ENCODE results near the gene TSPAN33. TPM values are rescaled to one million over a fixed set of nuclear protein-coding genes. Genes with fewer than 3 reads are reported as not detected.

TSPAN33 gene
- total RNA-seq, 4 donors from 2014 or later, result 5.0 to 11.4 (median 7.5) TPM

DNA sequence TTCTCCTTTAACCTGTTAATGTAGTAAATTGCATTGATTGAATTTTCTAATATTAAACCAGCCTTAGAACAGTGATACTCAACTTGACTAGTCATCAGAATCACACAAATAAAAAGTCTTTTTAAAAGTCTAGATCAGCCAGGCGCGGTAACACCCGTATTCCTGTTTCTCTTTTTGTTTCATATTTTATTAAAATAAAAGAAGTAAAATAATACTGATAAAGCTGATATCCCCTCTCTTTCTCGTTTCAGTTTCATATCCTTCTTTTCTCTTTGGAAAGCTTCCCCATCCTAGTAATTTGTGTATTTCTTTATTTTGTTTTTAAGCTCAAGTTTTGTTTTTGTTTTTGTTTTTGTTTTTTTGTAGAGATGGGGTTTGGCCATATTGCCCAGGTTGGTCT is 53.3 kb downstream of the TSPAN33 start:
- TF ChIP-seq POLR2AphosphoS5 (IDR thresholded peaks at IDR 0.05), result no peak
- no peak for TF ChIP-seq POLR2A (IDR thresholded peaks at IDR 0.05; ENCODE audit: low read depth)
- TF ChIP-seq EP300 (IDR thresholded peaks at IDR 0.05), result no peak
- TF ChIP-seq CTCF (IDR thresholded peaks at IDR 0.05), result no peak
- WGBS, result 87% methylated on average over 4 of the region's 4 CpGs
- DNase-seq (ENCODE audit: extremely low spot score), result no peak

DNA sequence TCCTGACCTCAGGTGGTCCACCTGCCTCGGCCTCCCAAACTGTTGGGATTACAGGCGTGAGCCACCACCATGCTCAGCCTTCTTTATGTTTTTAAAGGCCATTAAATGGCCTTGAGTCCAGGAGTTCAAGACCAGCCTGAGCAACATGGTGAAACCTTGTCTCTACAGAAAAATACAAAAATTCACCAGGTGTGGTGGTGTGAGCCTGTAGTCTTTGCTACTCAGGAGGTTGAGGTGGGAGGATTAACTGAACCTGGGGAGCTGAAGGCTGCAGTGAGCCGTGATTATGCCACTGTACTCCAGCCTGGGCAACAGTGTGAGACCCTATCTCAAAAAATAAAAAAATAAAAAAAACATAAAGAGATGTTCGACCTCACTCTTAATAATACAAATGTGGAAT is 54.9 kb downstream of the TSPAN33 start:
- intact Hi-C loops (cut with DNase I), result no loop called here
- Histone ChIP-seq H3K4me3 (no peak overlapping the region), H3K27me3 (no peaks in the 10 kb centered on the region), H3K4me1 (no peaks in the 10 kb centered on the region), H3K27ac (replicated peaks in 1 of 4) (no peak overlapping the region), H3K9me3 (no peaks in the 10 kb centered on the region), H3K36me3 (no peaks in the 10 kb centered on the region)
- TF ChIP-seq EP300 (IDR thresholded peaks at IDR 0.05) (no peak), POLR2AphosphoS5 (IDR thresholded peaks at IDR 0.05) (no peak), POLR2A (IDR thresholded peaks at IDR 0.05; ENCODE audit: low read depth) (no peak), CTCF (IDR thresholded peaks at IDR 0.05) (no peak)
- no peak for DNase-seq (ENCODE audit: extremely low spot score)
- WGBS, result 97% methylated on average over 4 of the region's 4 CpGs

More for the DNA sequence above, 53.3 kb downstream of the TSPAN33 start:
- peaks cover 0 to 2% (median 0%) of the 10 kb centered on the region in 4 donors for H3K36me3 ChIP-seq
- no peak overlapping the region for H3K27ac ChIP-seq (replicated peaks in 1 of 4)
- no peaks in the 10 kb centered on the region for H3K4me1 ChIP-seq
- no peaks in the 10 kb centered on the region for H3K27me3 ChIP-seq
- H3K4me3 ChIP-seq, result no peak overlapping the region
- intact Hi-C loops (cut with DNase I), result no loop called here
- H3K9me3 ChIP-seq, result no peaks in the 10 kb centered on the region

- no peak for TF ChIP-seq CTCF (IDR thresholded peaks at IDR 0.05)
- no peak for TF ChIP-seq POLR2AphosphoS5 (IDR thresholded peaks at IDR 0.05)
- TF ChIP-seq EP300 (IDR thresholded peaks at IDR 0.05), result no peak
- 82% methylated on average over 8 of the region's 8 CpGs for WGBS
- H3K9me3 ChIP-seq, result no peaks in the 10 kb centered on the region
- DNase-seq (ENCODE audit: extremely low spot score), result no peak
- no peak overlapping the region for H3K27ac ChIP-seq (replicated peaks in 1 of 4)
- no peaks in the 10 kb centered on the region for H3K27me3 ChIP-seq
- intact Hi-C loops (cut with DNase I), result no loop called here
- H3K36me3 ChIP-seq, result peaks cover 0 to 22% (median 14%) of the 10 kb centered on the region in 4 donors
- H3K4me1 ChIP-seq, result no peaks in the 10 kb centered on the region
- no peak overlapping the region for H3K4me3 ChIP-seq
Measured at GRCh38 chr7:129202058-129202777, 57.7 kb downstream of the TSPAN33 start.

DNA sequence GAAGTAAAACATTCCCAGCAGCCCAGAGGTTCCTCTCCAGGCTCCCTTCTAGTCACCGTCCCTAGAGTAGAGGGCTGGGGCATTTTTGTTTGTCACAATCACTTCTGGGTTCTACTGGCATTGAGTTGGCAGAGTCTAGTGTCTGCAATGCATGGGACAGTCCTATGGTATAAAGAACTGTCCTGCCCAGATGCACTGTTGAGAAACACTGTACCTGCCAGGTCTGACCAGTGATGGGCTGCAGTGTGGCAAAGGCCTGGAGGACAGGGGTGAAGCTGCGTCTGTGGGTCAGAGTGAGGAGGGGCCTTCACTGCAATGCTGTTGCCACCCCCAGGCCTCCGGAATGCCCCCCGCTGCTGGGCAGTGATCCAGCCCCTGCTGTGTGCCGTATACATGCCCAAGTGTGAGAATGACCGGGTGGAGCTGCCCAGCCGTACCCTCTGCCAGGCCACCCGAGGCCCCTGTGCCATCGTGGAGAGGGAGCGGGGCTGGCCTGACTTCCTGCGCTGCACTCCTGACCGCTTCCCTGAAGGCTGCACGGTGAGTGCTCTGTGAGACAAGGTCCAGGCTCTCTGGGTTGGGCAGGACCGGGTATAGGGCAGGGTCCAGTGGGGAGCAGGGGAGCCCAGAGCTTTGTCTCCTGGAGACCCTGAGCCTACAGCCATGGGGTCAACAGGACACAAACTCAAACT is 58.7 kb downstream of the TSPAN33 start:
- H3K27me3 ChIP-seq, result no peaks in the 10 kb centered on the region
- no peak for TF ChIP-seq POLR2AphosphoS5 (IDR thresholded peaks at IDR 0.05)
- 77% methylated on average over 6 of the region's 14 CpGs for WGBS
- no peak for DNase-seq (ENCODE audit: extremely low spot score)
- no peaks in the 10 kb centered on the region for H3K9me3 ChIP-seq
- peaks cover 0 to 27% (median 14%) of the 10 kb centered on the region in 4 donors for H3K36me3 ChIP-seq
- no peak overlapping the region for H3K4me3 ChIP-seq
- H3K4me1 ChIP-seq, result no peaks in the 10 kb centered on the region
- no peak overlapping the region for H3K27ac ChIP-seq (replicated peaks in 1 of 4)
- intact Hi-C loops (cut with DNase I), result no loop called here

DNA sequence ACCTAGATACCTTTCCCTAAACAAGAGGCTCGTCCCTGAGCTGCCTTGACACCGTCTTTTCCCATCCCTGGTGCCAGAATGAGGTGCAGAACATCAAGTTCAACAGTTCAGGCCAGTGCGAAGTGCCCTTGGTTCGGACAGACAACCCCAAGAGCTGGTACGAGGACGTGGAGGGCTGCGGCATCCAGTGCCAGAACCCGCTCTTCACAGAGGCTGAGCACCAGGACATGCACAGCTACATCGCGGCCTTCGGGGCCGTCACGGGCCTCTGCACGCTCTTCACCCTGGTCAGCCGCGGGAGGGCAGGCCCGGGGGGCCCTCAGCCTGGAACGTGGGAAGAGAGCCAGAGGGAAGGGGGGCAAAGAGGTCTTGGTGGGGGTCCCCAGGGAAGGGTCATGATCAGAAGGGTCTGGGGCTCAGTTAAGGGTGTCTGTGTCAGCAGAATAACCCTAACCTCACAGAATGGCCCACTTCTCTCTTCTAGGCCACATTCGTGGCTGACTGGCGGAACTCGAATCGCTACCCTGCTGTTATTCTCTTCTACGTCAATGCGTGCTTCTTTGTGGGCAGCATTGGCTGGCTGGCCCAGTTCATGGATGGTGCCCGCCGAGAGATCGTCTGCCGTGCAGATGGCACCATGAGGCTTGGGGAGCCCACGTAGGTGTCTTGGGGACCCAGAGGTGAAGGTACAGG is 60.8 kb downstream of the TSPAN33 start:
- no peak for TF ChIP-seq CTCF (IDR thresholded peaks at IDR 0.05)
- no peak for TF ChIP-seq EP300 (IDR thresholded peaks at IDR 0.05)
- no peak for TF ChIP-seq POLR2AphosphoS5 (IDR thresholded peaks at IDR 0.05)
- no peak for TF ChIP-seq POLR2A (IDR thresholded peaks at IDR 0.05; ENCODE audit: low read depth)
- peaks cover 0 to 44% (median 21%) of the 10 kb centered on the region in 4 donors for H3K36me3 ChIP-seq
- intact Hi-C loops (cut with DNase I), result no loop called here
- no peak overlapping the region for H3K27ac ChIP-seq (replicated peaks in 1 of 4)
- no peak for DNase-seq (ENCODE audit: extremely low spot score)
- peaks cover 0 to 2% (median under 1%) of the 10 kb centered on the region in 4 donors for H3K4me1 ChIP-seq
- WGBS, result 88% methylated on average over 26 of the region's 29 CpGs
- no peaks in the 10 kb centered on the region for H3K9me3 ChIP-seq
- no peaks in the 10 kb centered on the region for H3K27me3 ChIP-seq
- H3K4me3 ChIP-seq, result no peak overlapping the region
